NCI-H1417 (cell line): Measurements from ENCODE around the gene TUBA4B.

Source experiments
- DNase-seq, 3 experiments: peaks; one replicate each; lab custom pipeline; 2025; lab: John Stamatoyannopoulos, UW

The TUBA4B gene

GRCh38 chr2:219314804-219315468 lies 61.9 kb downstream of the TUBA4B start:
- no peak for DNase-seq
